Breast epithelium (tissue), 4 donors: Measurements from ENCODE around the gene SDS. TPM values are rescaled to one million over a fixed set of nuclear protein-coding genes. Genes with fewer than 3 reads are reported as not detected.

ENCODE experiments used
- DNase-seq, 2 donors: peaks; one replicate each; pipeline ENCODE4 v3.0.0-alpha.2; 2019; ENCODE audit warnings: low spot score in 2 of 2
- H3K27ac ChIP-seq, 2 donors: fragments of 200-600 bp; sonication (generic) in 1 of 2; one replicate each; pipeline ENCODE4 v1.5.1; 2016 to 2019; ENCODE audit warnings: mild to moderate bottlenecking in 1 of 2
- H3K27me3 ChIP-seq, 2 donors: fragments of 200-600 bp; sonication (generic) in 1 of 2; one replicate each; pipeline versions ENCODE4 v1.5.1 to v1.6.0; 2017 to 2019; ENCODE audit warnings: control low read depth in 1 of 2, mild to moderate bottlenecking in 1 of 2
- H3K36me3 ChIP-seq: fragments of 200-600 bp; one replicate; pipeline ENCODE4 v1.5.1; 2019
- H3K4me1 ChIP-seq, 2 donors: fragments of 200-600 bp; sonication (generic); one replicate each; pipeline ENCODE4 v1.5.1; 2016 to 2019; ENCODE audit warnings: control low read depth in 1 of 2
- H3K4me3 ChIP-seq, 3 donors: fragments of 200-600 bp; sonication (generic); 1 replicate in 2 of 3; 2 replicates in 1 of 3; pipeline ENCODE4 v1.5.1; 2016 to 2019; ENCODE audit warnings: mild to moderate bottlenecking in 3 of 3, moderate library complexity in 2 of 3
- H3K9me3 ChIP-seq, 2 donors: fragments of 200-600 bp; sonication (generic) in 1 of 2; one replicate each; pipeline ENCODE4 v1.5.1; 2016 to 2019; ENCODE audit warnings: control low read depth in 1 of 2
- POLR2A ChIP-seq: fragments of 450-650 bp; IDR thresholded peaks from one replicate; pipeline ENCODE4 v1.6.1; 2016; ENCODE audit warnings: antibody characterized with exemption, mild to moderate bottlenecking, moderate library complexity
- POLR2AphosphoS5 ChIP-seq, 3 donors: sonication (generic); formaldehyde crosslinking; IDR thresholded peaks; one replicate each; pipeline ENCODE4 v1.6.1; 2017; ENCODE audit warnings: antibody characterized with exemption in 3 of 3
- intact Hi-C: fragments of 100-400 bp; cut with DNase I; formaldehyde crosslinking; loops from one replicate; pipeline ENCODE4 v1.15.1; 2023; ENCODE audit warnings: low total_unique reads
- total RNA-seq, 3 donors: library from RNA; depleted of rRNA; stranded (reverse); fragments of >200 nt; gene quantifications; one replicate each; pipeline ENCODE4 v1.1.0, GENCODE V29; 2016
- TF ChIP-seq, protein P1 (sequence below), 3 donors: fragments of 450-650 bp; IDR thresholded peaks; one replicate each; pipeline ENCODE4 v1.5.1; 2016 to 2017; ENCODE audit warnings: antibody characterized with exemption in 3 of 3, mild to moderate bottlenecking in 3 of 3, moderate library complexity in 3 of 3

SDS gene
- total RNA-seq, 3 donors from 2014 or later: 0.66 to 12.0 (median 0.80) TPM

DNA sequence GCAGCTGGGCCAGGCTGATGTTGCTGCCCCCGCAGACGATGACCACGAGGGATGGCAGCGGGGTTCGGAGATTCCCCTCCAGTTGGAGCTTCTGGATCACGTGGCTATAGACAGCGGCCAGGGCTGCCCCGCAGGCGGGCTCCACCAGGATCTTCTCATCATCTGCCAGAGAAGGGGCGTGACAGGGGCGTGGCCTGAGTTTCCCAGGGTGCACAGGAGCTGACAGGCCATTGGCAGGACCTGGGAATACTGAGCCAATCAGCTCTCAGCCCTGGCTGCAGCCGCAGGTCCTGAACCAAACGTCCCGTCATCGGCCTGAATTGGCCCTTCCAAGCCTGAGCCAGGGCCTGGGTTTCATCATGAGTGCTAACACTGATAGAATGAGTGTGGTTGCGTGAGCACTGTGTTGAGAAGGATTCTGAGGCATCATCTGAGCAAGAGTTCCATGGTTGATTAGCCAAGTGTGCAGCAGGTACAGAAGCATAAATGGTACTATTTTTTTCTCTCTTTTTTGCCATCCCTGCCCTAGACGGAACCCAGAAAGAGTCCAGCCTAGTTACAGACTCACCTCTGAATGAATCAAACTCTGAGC is 10.6 kb downstream of the SDS start:
- no peak for TF ChIP-seq POLR2AphosphoS5 (IDR thresholded peaks at IDR 0.05)
- TF ChIP-seq, protein P1, sequence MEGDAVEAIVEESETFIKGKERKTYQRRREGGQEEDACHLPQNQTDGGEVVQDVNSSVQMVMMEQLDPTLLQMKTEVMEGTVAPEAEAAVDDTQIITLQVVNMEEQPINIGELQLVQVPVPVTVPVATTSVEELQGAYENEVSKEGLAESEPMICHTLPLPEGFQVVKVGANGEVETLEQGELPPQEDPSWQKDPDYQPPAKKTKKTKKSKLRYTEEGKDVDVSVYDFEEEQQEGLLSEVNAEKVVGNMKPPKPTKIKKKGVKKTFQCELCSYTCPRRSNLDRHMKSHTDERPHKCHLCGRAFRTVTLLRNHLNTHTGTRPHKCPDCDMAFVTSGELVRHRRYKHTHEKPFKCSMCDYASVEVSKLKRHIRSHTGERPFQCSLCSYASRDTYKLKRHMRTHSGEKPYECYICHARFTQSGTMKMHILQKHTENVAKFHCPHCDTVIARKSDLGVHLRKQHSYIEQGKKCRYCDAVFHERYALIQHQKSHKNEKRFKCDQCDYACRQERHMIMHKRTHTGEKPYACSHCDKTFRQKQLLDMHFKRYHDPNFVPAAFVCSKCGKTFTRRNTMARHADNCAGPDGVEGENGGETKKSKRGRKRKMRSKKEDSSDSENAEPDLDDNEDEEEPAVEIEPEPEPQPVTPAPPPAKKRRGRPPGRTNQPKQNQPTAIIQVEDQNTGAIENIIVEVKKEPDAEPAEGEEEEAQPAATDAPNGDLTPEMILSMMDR (IDR thresholded peaks at IDR 0.05): no peak
- TF ChIP-seq POLR2A: no peak
- Histone ChIP-seq H3K4me3 (no peak overlapping the region), H3K27me3 (no peaks in the 10 kb centered on the region), H3K27ac (no peak overlapping the region), H3K9me3 (no peaks in the 10 kb centered on the region), H3K4me1 (no peaks in the 10 kb centered on the region), H3K36me3 (peaks cover 5% of the 10 kb centered on the region)
- no peak for DNase-seq
- intact Hi-C loops: no loop called here

DNA sequence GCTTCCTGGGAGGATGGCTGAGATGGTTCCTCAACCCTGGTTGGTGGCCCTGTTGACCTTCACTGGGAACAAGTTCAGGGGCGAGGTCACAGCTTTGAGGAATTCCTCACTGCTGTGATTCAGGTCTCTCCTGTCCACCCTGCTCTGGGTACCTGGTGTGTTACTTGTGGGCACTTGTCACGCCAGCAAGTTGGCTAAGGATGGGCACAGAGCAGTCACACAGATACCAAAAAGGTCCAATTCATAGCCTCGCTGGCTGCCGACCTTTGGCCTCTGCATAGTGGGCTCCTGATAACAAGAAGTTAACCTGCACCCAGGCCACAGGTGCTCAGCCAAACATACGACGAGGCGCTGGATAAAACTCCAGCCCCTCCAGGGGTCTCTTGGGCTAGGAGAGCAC is 11.2 kb downstream of the SDS start:
- no peak for DNase-seq
- intact Hi-C loops: no loop called here
- no peaks in the 10 kb centered on the region for H3K9me3 ChIP-seq

DNA sequence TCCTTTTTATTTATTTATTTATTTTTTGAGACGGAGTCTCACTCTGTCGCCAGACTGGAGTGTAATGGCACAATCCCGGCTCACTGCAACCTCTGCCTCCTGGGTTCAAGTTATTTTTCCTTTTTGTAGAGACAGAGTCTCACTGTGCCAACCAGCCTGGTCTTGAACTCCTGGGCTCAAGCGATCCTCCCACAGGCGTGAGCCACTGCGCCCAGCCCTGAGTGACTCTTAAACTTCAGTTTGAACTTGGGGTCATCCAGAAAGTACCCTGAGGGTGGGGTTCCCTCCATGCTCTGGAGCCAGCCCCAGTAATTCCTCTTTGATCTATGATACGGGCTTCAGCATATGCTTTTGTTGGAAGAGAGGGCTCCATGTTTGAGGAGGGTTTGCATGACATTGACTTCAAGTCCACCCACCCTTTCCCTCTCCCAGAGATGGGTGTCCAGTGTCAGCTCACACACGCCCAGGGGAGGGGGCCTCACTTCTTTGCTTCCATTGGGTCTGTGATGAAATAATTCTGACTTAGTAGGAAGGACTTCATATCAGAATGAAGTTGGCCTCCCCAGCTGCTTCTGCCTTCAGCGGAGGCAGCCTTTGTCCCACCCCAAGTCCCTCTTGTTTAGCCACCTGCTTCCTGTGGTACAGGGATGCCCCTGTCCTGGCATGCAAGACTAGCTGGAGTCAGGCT is 11.9 kb downstream of the SDS start:
- TF ChIP-seq POLR2A (no peak), POLR2AphosphoS5 (IDR thresholded peaks at IDR 0.05) (no peak)
- TF ChIP-seq, protein P1 (IDR thresholded peaks at IDR 0.05): no peak
- Histone ChIP-seq H3K4me3 (no peak overlapping the region), H3K9me3 (no peaks in the 10 kb centered on the region), H3K27me3 (no peaks in the 10 kb centered on the region), H3K27ac (no peak overlapping the region), H3K36me3 (peaks cover 5% of the 10 kb centered on the region), H3K4me1 (no peaks in the 10 kb centered on the region)
- intact Hi-C loops: no loop called here
- DNase-seq: no peak

More for the DNA sequence above, 11.2 kb downstream of the SDS start:
- Histone ChIP-seq H3K4me1 (no peaks in the 10 kb centered on the region), H3K4me3 (no peak overlapping the region), H3K36me3 (peaks cover 5% of the 10 kb centered on the region), H3K27me3 (no peaks in the 10 kb centered on the region), H3K27ac (no peak overlapping the region)
- TF ChIP-seq POLR2A: no peak
- TF ChIP-seq, protein P1 (IDR thresholded peaks at IDR 0.05): no peak
- no peak for TF ChIP-seq POLR2AphosphoS5 (IDR thresholded peaks at IDR 0.05)

DNA sequence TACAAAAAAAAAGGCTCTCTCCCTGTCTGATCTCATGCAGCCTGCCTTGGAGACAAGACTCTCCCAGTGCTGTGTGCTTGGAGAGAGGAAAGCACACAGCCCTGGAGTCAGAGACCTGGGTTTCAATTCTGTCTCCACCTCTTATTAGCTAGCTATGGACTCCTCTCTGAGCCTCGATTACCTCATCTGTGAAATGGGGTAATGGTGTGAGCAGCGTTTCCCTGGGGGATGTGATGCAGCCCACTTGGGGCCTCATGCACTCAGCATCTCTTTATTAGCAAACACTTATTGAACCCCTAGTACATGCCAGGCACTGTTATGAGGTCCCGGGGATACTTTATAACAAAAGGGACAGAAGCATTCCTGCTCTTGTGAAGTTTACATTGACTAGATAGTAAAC is 12.5 kb downstream of the SDS start:
- Histone ChIP-seq H3K9me3 (no peaks in the 10 kb centered on the region), H3K36me3 (peaks cover 5% of the 10 kb centered on the region), H3K27ac (no peak overlapping the region), H3K27me3 (no peaks in the 10 kb centered on the region), H3K4me3 (no peak overlapping the region), H3K4me1 (no peaks in the 10 kb centered on the region)
- TF ChIP-seq POLR2A: no peak
- no peak for TF ChIP-seq POLR2AphosphoS5 (IDR thresholded peaks at IDR 0.05)
- TF ChIP-seq, protein P1 (IDR thresholded peaks at IDR 0.05): no peak
- DNase-seq: no peak
- intact Hi-C loops: no loop called here
